GM12878 (cell line): ENCODE measurements around the gene GTF2F2. TPM values are rescaled to one million over a fixed set of nuclear protein-coding genes. Genes with fewer than 3 reads are reported as not detected.

Source experiments
- ATAC-seq: fragments of 200-7000 bp; cut with Tn5 transposase; 3 replicates; pipeline ENCODE4 v1.9.1; 2020; ENCODE audit warnings: mild to moderate bottlenecking, moderate library complexity
- BruUV-seq: library from RNA; stranded (reverse); fragments of 400-500 nt; replicated peaks from 2 replicates; lab custom pipeline; 2021; lab: Mats Ljungman, UMichigan
- CTCF ChIA-PET: fragments of 300-600 bp; sonication (Branson Sonifier 250); formaldehyde crosslinking; extraction: SDS; loops from one replicate; lab custom pipeline; 2021; ENCODE audit warnings: inconsistent platforms; lab: Yijun Ruan, JAX
- POLR2A ChIA-PET: fragments of 350-600 bp; formaldehyde crosslinking; extraction: SDS; loops from one replicate; lab custom pipeline; 2021; ENCODE audit warnings: inconsistent platforms; lab: Charles Lee
- RAD21 ChIA-PET: fragments of 300-600 bp; sonication (Branson Sonifier 250); formaldehyde crosslinking; loops from one replicate; lab custom pipeline; 2023; ENCODE audit warnings: antibody characterized with exemption; ENCODE audit not compliant: unreplicated experiment; lab: Charles Lee
- SMC1A ChIA-PET: fragments of 300-600 bp; sonication (Branson Sonifier 250); formaldehyde crosslinking; loops from one replicate; lab custom pipeline; 2023; ENCODE audit not compliant: unreplicated experiment, uncharacterized antibody; lab: Charles Lee
- DNase-seq: peaks from one replicate; pipeline ENCODE4 v3.0.0-alpha.2; 2011; ENCODE audit warnings: low read depth, low spot score
- FAIRE-seq: peaks from 3 replicates; lab custom pipeline; 2011; peaks lifted over from hg19 to GRCh38; lab: Jason Lieb, UNC
- H2AFZ ChIP-seq: 2 replicates; pipeline ENCODE4 v1.6.0; 2011; ENCODE audit warnings: low read depth, low read length, control low read depth; ENCODE audit not compliant: control insufficient read depth
- H3K27ac ChIP-seq: 2 replicates; pipeline ENCODE4 v1.5.1; 2011; ENCODE audit warnings: control low read depth; ENCODE audit not compliant: control insufficient read depth, insufficient read depth
- H3K27me3 ChIP-seq, 2 experiments: replicated peaks in 1 of 2; 2 replicates each; pipeline versions ENCODE4 v1.6.0 to v1.6.1; 2011; ENCODE audit warnings: low read length in 1 of 2; ENCODE audit not compliant: control insufficient read depth in 2 of 2, insufficient read depth in 2 of 2
- H3K36me3 ChIP-seq, 2 experiments: 2 replicates each; pipeline ENCODE4 v1.5.1; 2011; ENCODE audit warnings: low read length in 1 of 2; ENCODE audit not compliant: control insufficient read depth in 2 of 2, insufficient read depth in 2 of 2
- H3K4me1 ChIP-seq: 2 replicates; pipeline ENCODE4 v1.6.1; 2011; ENCODE audit warnings: mild to moderate bottlenecking, low read length, moderate library complexity, mixed read lengths; ENCODE audit not compliant: control insufficient read depth, insufficient read depth
- H3K4me2 ChIP-seq: 2 replicates; pipeline ENCODE4 v1.6.0; 2011; ENCODE audit warnings: control low read depth; ENCODE audit not compliant: control insufficient read depth, insufficient read depth
- H3K4me3 ChIP-seq: fragments of 200-600 bp; sonication (generic); 2 replicates; pipeline ENCODE4 v1.5.1; 2016
- H3K79me2 ChIP-seq: 2 replicates; pipeline ENCODE4 v1.6.0; 2011; ENCODE audit warnings: low read length; ENCODE audit not compliant: control insufficient read depth, insufficient read depth
- H3K9ac ChIP-seq: 2 replicates; pipeline ENCODE4 v1.8.0; 2011; ENCODE audit warnings: low read length, control low read depth, mixed read lengths; ENCODE audit not compliant: control insufficient read depth, insufficient read depth
- H3K9me3 ChIP-seq: replicated peaks from 3 replicates; pipeline ENCODE4 v1.5.1; 2011; ENCODE audit warnings: mild to moderate bottlenecking, low read length; ENCODE audit not compliant: control insufficient read depth, insufficient read depth
- H4K20me1 ChIP-seq: 2 replicates; pipeline ENCODE4 v1.6.0; 2011; ENCODE audit not compliant: control insufficient read depth, insufficient read depth
- BACH1 ChIP-seq: fragments of 450-650 bp; IDR thresholded peaks from 2 replicates; pipeline ENCODE4 v1.6.1; 2017; ENCODE audit warnings: mild to moderate bottlenecking, borderline replicate concordance
- CREM ChIP-seq: IDR thresholded peaks from 2 replicates; pipeline ENCODE4 v1.6.1; 2014; ENCODE audit warnings: antibody characterized with exemption, low read depth
- FOXM1 ChIP-seq: IDR thresholded peaks from 2 replicates; pipeline ENCODE4 v1.6.1; 2012; ENCODE audit warnings: low read depth, mild to moderate bottlenecking, inconsistent platforms, low read length, moderate library complexity
- IKZF2 ChIP-seq, 2 experiments: fragments of 450-650 bp; IDR thresholded peaks; 2 replicates each; pipeline ENCODE4 v1.6.1; 2017; ENCODE audit warnings: mild to moderate bottlenecking in 2 of 2, moderate library complexity in 2 of 2
- MEF2A ChIP-seq: IDR thresholded peaks from 2 replicates; pipeline ENCODE4 v1.6.1; 2011; ENCODE audit warnings: low read depth, mild to moderate bottlenecking, low read length, moderate library complexity; ENCODE audit not compliant: insufficient read depth
- NR2C2 ChIP-seq: IDR thresholded peaks from 2 replicates; pipeline ENCODE4 v1.6.1; 2011; ENCODE audit warnings: borderline replicate concordance, low read depth; ENCODE audit not compliant: control insufficient read depth, insufficient read length
- NRF1 ChIP-seq: conservative IDR thresholded peaks from 2 replicates; pipeline ENCODE4 v1.6.1; 2011; ENCODE audit warnings: mild to moderate bottlenecking, low read depth, low read length, improper control_type of control experiment
- POLR2A ChIP-seq: IDR thresholded peaks from 2 replicates; pipeline ENCODE4 v1.6.1; 2011; ENCODE audit warnings: low read depth, mild to moderate bottlenecking, low read length
- SMAD5 ChIP-seq: IDR thresholded peaks from 2 replicates; pipeline ENCODE4 v1.6.1; 2016; ENCODE audit warnings: antibody characterized with exemption, low read depth
- TARDBP ChIP-seq: IDR thresholded peaks from 2 replicates; pipeline ENCODE4 v1.6.1; 2016; ENCODE audit warnings: borderline replicate concordance
- WRNIP1 ChIP-seq: IDR thresholded peaks from 2 replicates; pipeline ENCODE4 v1.6.1; 2011; ENCODE audit warnings: low read depth, low read length, improper control_type of control experiment, borderline replicate concordance
- ZBED1 ChIP-seq: IDR thresholded peaks from 2 replicates; pipeline ENCODE4 v1.6.1; 2016; ENCODE audit warnings: borderline replicate concordance
- ZNF24 ChIP-seq: fragments of 450-650 bp; IDR thresholded peaks from 2 replicates; pipeline ENCODE4 v1.6.1; 2017; ENCODE audit warnings: antibody characterized with exemption, mild to moderate bottlenecking
- WGBS: methylation state at CpG from one replicate; pipeline ENCODE4 v1.1.6; 2016; ENCODE audit warnings: low lambda C conversion rate; ENCODE audit not compliant: insufficient replicate concordance, insufficient coverage; ENCODE audit errors: missing lambda C conversion rate; 5-methylcytosine and 5-hydroxymethylcytosine counted together
- in situ Hi-C: fragments of 300-500 bp; cut with MboI; formaldehyde crosslinking; loops from 9 replicates; pipeline ENCODE4 v1.14.3; 2018; ENCODE audit warnings: mixed read lengths
- intact Hi-C: fragments of 100-400 bp; cut with micrococcal nuclease; formaldehyde crosslinking; loops from one replicate; pipeline ENCODE4 v1.14.2; 2022; ENCODE audit not compliant: unreplicated experiment
- polyA plus RNA-seq, 11 experiments: library from polyadenylated mRNA; depleted of rRNA in 4 of 11; unstranded in 6 of 11; stranded (reverse) in 5 of 11; fragments of >200 nt; fragmentation: Nextera tagmentation in 4 of 11; fragmentation: Illumina TruSeq in 1 of 11; extraction: Ambion mirVana in 4 of 11; extraction: Trizol in 1 of 11; gene quantifications; 1 replicate in 1 of 11; 2 replicates in 10 of 11; pipeline versions ENCODE4 v1.2.1 to v1.2.3, GENCODE V29; 2011 to 2016; ENCODE audit warnings: inconsistent platforms in 2 of 11, missing spikeins in 2 of 11, low read depth in 1 of 11
- total RNA-seq, 4 experiments: library from RNA; depleted of rRNA in 3 of 4; stranded (reverse); fragments of >200 nt in 3 of 4; fragmentation: Illumina TruSeq in 1 of 4; extraction: Trizol in 1 of 4; gene quantifications; 2 replicates each; pipeline versions ENCODE4 v1.2.1 to v1.2.3, GENCODE V29; 2013 to 2021
- TF ChIP-seq, protein P1 (sequence below): fragments of 450-650 bp; conservative IDR thresholded peaks from 2 replicates; pipeline ENCODE4 v1.6.1; 2017; ENCODE audit warnings: mild to moderate bottlenecking, moderate library complexity
- TF ChIP-seq, protein P2 (sequence below): fragments of 450-650 bp; formaldehyde crosslinking; IDR thresholded peaks from 2 replicates; pipeline ENCODE4 v1.4.0; 2022; ENCODE audit warnings: mild to moderate bottlenecking, moderate library complexity
- TF ChIP-seq, protein P3 (sequence below): fragments of 450-650 bp; IDR thresholded peaks from 2 replicates; pipeline ENCODE4 v1.6.1; 2017; ENCODE audit warnings: mild to moderate bottlenecking, moderate library complexity

GTF2F2 gene
- total and polyA plus RNA-seq, 10 of the 15 experiments (the other 5 are each of a cell fraction or from before 2014, with no cell fraction given), result 14.5 to 30.8 (median 22.6) TPM

DNA sequence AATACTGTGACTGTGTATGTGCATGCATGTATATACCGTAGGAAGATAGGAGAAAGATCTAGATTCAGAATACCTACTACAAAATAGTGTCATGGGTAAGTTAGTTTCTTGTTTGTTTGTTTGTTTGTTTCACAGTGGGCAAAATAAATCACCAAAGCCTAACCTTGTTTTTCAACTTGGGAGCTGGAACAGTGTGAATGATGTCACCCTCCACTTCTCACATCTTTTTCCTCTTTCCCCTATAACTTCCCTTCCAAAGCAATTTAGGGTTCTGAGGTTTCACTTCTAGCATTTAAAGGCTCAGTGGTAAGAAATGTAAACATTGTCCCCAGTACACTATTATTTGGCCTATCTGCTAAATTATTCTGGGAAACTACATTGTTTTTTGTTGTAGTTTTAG lies 75.1 kb downstream of the GTF2F2 start:
- Histone ChIP-seq H3K27ac (no peak overlapping the region; the same call in 1 of the 2 replicates), H3K4me3 (no peak overlapping the region), H3K4me1 (peaks cover 5% of the 10 kb centered on the region; the same call in 1 of the 2 replicates), H3K27me3 (no peaks in the 10 kb centered on the region), H3K4me2 (no peak overlapping the region), H4K20me1 (no peaks in the 10 kb centered on the region), H3K9ac (no peak overlapping the region), H3K79me2 (no peaks in the 10 kb centered on the region), H3K9me3 (no peaks in the 10 kb centered on the region), H3K36me3 (0 out of 4 replicates have a peak, but pooled peaks cover 0 to 3% of the 10 kb centered on the region in 2 experiments), H2AFZ (no peak overlapping the region)
- intact Hi-C loops (no loop called here), in situ Hi-C loops (no loop called here)
- 100% methylated on average over 1 of the region's 1 CpG for WGBS
- DNase-seq (no peak), FAIRE-seq (no peak), ATAC-seq (no peak)
- RAD21 ChIA-PET, result interaction anchor here (0.6 kb wide), 1 partner anchor 149 kb away, joined by 4 read pairs; no protein-coding TSS in a partner anchor
- CTCF ChIA-PET, result no interaction called here
- SMC1A ChIA-PET, result interaction anchor here (1.3 kb wide), 1 partner anchor 12 kb away, joined by 3 read pairs; no protein-coding TSS in a partner anchor
- BruUV-seq, result no TSS peak
- POLR2A ChIA-PET, result no interaction called here
- no peak for TF ChIP-seq ZNF24
- TF ChIP-seq, protein P1, sequence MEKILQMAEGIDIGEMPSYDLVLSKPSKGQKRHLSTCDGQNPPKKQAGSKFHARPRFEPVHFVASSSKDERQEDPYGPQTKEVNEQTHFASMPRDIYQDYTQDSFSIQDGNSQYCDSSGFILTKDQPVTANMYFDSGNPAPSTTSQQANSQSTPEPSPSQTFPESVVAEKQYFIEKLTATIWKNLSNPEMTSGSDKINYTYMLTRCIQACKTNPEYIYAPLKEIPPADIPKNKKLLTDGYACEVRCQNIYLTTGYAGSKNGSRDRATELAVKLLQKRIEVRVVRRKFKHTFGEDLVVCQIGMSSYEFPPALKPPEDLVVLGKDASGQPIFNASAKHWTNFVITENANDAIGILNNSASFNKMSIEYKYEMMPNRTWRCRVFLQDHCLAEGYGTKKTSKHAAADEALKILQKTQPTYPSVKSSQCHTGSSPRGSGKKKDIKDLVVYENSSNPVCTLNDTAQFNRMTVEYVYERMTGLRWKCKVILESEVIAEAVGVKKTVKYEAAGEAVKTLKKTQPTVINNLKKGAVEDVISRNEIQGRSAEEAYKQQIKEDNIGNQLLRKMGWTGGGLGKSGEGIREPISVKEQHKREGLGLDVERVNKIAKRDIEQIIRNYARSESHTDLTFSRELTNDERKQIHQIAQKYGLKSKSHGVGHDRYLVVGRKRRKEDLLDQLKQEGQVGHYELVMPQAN, result no peak
- no peak for TF ChIP-seq TARDBP
- no peak for TF ChIP-seq NR2C2
- no peak for TF ChIP-seq SMAD5
- no peak for TF ChIP-seq CREM
- TF ChIP-seq WRNIP1, result no peak
- TF ChIP-seq BACH1, result no peak
- TF ChIP-seq, protein P2, sequence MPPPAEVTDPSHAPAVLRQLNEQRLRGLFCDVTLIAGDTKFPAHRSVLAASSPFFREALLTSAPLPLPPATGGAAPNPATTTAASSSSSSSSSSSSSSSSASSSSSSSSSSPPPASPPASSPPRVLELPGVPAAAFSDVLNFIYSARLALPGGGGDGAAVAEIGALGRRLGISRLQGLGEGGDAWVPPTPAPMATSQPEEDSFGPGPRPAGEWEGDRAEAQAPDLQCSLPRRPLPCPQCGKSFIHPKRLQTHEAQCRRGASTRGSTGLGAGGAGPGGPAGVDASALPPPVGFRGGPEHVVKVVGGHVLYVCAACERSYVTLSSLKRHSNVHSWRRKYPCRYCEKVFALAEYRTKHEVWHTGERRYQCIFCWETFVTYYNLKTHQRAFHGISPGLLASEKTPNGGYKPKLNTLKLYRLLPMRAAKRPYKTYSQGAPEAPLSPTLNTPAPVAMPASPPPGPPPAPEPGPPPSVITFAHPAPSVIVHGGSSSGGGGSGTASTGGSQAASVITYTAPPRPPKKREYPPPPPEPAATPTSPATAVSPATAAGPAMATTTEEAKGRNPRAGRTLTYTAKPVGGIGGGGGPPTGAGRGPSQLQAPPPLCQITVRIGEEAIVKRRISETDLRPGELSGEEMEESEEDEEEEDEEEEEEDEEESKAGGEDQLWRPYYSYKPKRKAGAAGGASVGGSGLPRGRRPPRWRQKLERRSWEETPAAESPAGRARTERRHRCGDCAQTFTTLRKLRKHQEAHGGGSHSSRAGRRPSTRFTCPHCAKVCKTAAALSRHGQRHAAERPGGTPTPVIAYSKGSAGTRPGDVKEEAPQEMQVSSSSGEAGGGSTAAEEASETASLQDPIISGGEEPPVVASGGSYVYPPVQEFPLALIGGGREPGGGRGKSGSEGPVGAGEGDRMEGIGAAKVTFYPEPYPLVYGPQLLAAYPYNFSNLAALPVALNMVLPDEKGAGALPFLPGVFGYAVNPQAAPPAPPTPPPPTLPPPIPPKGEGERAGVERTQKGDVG (CRISPR knock-in tag), result no peak
- no peak for TF ChIP-seq POLR2A
- TF ChIP-seq, protein P3, sequence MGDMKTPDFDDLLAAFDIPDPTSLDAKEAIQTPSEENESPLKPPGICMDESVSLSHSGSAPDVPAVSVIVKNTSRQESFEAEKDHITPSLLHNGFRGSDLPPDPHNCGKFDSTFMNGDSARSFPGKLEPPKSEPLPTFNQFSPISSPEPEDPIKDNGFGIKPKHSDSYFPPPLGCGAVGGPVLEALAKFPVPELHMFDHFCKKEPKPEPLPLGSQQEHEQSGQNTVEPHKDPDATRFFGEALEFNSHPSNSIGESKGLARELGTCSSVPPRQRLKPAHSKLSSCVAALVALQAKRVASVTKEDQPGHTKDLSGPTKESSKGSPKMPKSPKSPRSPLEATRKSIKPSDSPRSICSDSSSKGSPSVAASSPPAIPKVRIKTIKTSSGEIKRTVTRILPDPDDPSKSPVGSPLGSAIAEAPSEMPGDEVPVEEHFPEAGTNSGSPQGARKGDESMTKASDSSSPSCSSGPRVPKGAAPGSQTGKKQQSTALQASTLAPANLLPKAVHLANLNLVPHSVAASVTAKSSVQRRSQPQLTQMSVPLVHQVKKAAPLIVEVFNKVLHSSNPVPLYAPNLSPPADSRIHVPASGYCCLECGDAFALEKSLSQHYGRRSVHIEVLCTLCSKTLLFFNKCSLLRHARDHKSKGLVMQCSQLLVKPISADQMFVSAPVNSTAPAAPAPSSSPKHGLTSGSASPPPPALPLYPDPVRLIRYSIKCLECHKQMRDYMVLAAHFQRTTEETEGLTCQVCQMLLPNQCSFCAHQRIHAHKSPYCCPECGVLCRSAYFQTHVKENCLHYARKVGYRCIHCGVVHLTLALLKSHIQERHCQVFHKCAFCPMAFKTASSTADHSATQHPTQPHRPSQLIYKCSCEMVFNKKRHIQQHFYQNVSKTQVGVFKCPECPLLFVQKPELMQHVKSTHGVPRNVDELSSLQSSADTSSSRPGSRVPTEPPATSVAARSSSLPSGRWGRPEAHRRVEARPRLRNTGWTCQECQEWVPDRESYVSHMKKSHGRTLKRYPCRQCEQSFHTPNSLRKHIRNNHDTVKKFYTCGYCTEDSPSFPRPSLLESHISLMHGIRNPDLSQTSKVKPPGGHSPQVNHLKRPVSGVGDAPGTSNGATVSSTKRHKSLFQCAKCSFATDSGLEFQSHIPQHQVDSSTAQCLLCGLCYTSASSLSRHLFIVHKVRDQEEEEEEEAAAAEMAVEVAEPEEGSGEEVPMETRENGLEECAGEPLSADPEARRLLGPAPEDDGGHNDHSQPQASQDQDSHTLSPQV, result no peak
- TF ChIP-seq ZBED1, result no peak
- TF ChIP-seq MEF2A, result no peak
- no peak for TF ChIP-seq FOXM1
- no peak for TF ChIP-seq NRF1
- TF ChIP-seq IKZF2 (IDR thresholded peaks at IDR 0.05), result no peak
